Panc1 (cell line): ENCODE measurements around the gene ALDH3A1. TPM values are rescaled to one million over a fixed set of nuclear protein-coding genes. Genes with fewer than 3 reads are reported as not detected.

Source experiments
- ATAC-seq: fragments of 200-7000 bp; cut with Tn5 transposase; 2 replicates; pipeline ENCODE4 v1.9.1; 2020; ENCODE audit warnings: mild to moderate bottlenecking, moderate library complexity
- BruUV-seq: library from RNA; stranded (reverse); fragments of 400-500 nt; replicated peaks from 2 replicates; lab custom pipeline; 2021; lab: Mats Ljungman, UMichigan
- CTCF ChIA-PET: fragments of 300-600 bp; sonication (Branson Sonifier 250); formaldehyde crosslinking; loops from one replicate; lab custom pipeline; 2022; ENCODE audit warnings: antibody characterized with exemption; lab: Charles Lee
- POLR2A ChIA-PET: fragments of 300-600 bp; sonication (Branson Sonifier 250); formaldehyde crosslinking; loops from one replicate; lab custom pipeline; 2022; ENCODE audit warnings: antibody characterized with exemption; lab: Charles Lee
- DNase-seq: peaks from one replicate; pipeline ENCODE4 v3.0.0-alpha.2; 2010; ENCODE audit warnings: low read depth, low spot score
- H3K27ac ChIP-seq: 2 replicates; pipeline ENCODE4 v1.5.1; 2011; ENCODE audit warnings: mild to moderate bottlenecking, low read length, inconsistent platforms
- H3K27me3 ChIP-seq: fragments of 200-500 bp; sonication (Bioruptor generic); 2 replicates; pipeline ENCODE4 v1.6.0; 2014; ENCODE audit warnings: low read length, inconsistent platforms; ENCODE audit not compliant: control insufficient read depth, insufficient read depth
- H3K36me3 ChIP-seq: fragments of 200-500 bp; sonication (Bioruptor generic); 2 replicates; pipeline ENCODE4 v1.5.1; 2014; ENCODE audit warnings: inconsistent platforms, mild to moderate bottlenecking, low read length, moderate library complexity; ENCODE audit not compliant: control insufficient read depth, insufficient read depth
- H3K4me1 ChIP-seq: 2 replicates; pipeline ENCODE4 v1.5.1; 2011; ENCODE audit warnings: inconsistent platforms, mild to moderate bottlenecking, low read length, moderate library complexity; ENCODE audit not compliant: control insufficient read depth, insufficient read depth
- H3K4me3 ChIP-seq, 2 experiments: 2 replicates each; pipeline ENCODE4 v1.5.1; 2011 to 2012; ENCODE audit warnings: low read depth in 2 of 2, low read length in 2 of 2, mild to moderate bottlenecking in 2 of 2, inconsistent platforms in 1 of 2, moderate library complexity in 1 of 2
- H3K9me3 ChIP-seq: fragments of 200-500 bp; sonication (Bioruptor generic); 2 replicates; pipeline ENCODE4 v1.5.1; 2014; ENCODE audit warnings: low read depth, mild to moderate bottlenecking, inconsistent platforms, low read length, moderate library complexity; ENCODE audit not compliant: control insufficient read depth, insufficient read depth
- CTCF ChIP-seq: fragments of 450-650 bp; IDR thresholded peaks from 2 replicates; pipeline ENCODE4 v1.5.1; 2017; ENCODE audit warnings: mild to moderate bottlenecking
- POLR2AphosphoS5 ChIP-seq: IDR thresholded peaks from 2 replicates; pipeline ENCODE4 v1.6.1; 2012; ENCODE audit warnings: mild to moderate bottlenecking, low read depth, low read length, moderate library complexity
- REST ChIP-seq, 2 experiments: IDR thresholded peaks; 2 replicates each; pipeline ENCODE4 v1.6.1; 2011 to 2012; ENCODE audit warnings: low read depth in 2 of 2, control low read depth in 1 of 2, low read length in 1 of 2, mild to moderate bottlenecking in 1 of 2, moderate library complexity in 1 of 2; ENCODE audit not compliant: insufficient read depth in 1 of 2
- SIN3A ChIP-seq: IDR thresholded peaks from 2 replicates; pipeline ENCODE4 v1.6.1; 2012; ENCODE audit warnings: low read depth, mild to moderate bottlenecking, low read length, moderate library complexity, borderline replicate concordance; ENCODE audit not compliant: insufficient read depth
- TCF7L2 ChIP-seq: IDR thresholded peaks from 2 replicates; pipeline ENCODE4 v1.6.1; 2011; ENCODE audit warnings: mild to moderate bottlenecking, low read depth, low read length, inconsistent platforms
- in situ Hi-C: cut with HindIII; loops from 2 replicates; pipeline ENCODE4 v1.10.0; 2016; ENCODE audit warnings: low sequenced_read_pairs, low pct_unique_long_range_greater_than_20kb
- intact Hi-C: fragments of 100-400 bp; cut with micrococcal nuclease; formaldehyde crosslinking; loops from one replicate; pipeline ENCODE4 v1.10.0; 2022; ENCODE audit not compliant: unreplicated experiment
- total RNA-seq: library from RNA; stranded (reverse); gene quantifications from one replicate; pipeline ENCODE4 v1.2.1, GENCODE V29; 2021; ENCODE audit not compliant: unreplicated experiment

Gene ALDH3A1
- total RNA-seq, 1 experiment from 2014 or later = 0.21 TPM

DNA sequence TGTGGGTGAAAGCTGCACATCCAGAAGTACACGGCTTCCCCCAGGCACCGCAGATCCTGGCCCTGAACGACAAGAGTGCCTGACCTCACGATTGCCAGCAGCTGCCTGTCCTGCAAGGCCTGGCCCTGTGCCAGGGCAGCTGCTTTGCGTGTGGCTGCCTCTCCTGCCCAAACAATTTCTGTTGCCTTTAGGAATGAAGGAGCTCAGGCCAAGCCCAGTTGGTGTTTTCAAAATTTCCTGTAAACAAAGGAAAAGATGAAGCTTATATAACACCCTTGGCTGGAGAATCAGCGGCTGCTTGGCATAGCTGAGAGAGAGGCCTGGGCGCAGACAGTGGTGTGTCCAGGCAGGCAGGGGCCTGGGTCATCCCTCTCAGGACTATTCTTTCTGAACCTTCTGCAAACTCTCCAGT, 20.0 kb downstream of the ALDH3A1 start:
- TF ChIP-seq SIN3A (no peak), POLR2AphosphoS5 (no peak), REST (IDR thresholded peaks at IDR 0.05; ENCODE audit: insufficient read depth in 1 of 2, low read depth in 2 of 2, low read length in 1 of 2) (no peak), CTCF (no peak), TCF7L2 (no peak)
- CTCF ChIA-PET = interaction anchor here (0.6 kb wide), 1 partner anchor 106 kb away, joined by 3 read pairs; no protein-coding TSS in a partner anchor
- Histone ChIP-seq H3K36me3 (no peaks in the 10 kb centered on the region), H3K4me1 (no peaks in the 10 kb centered on the region; the same call in 1 of the 2 replicates), H3K27me3 (no peaks in the 10 kb centered on the region), H3K27ac (no peak overlapping the region), H3K9me3 (no peaks in the 10 kb centered on the region), H3K4me3 (no peak overlapping the region)
- intact Hi-C loops (no loop called here), in situ Hi-C loops (no loop called here)
- ATAC-seq (peak; percentile 66; the same call in 1 of the 2 replicates), DNase-seq (no peak)
- no TSS peak for BruUV-seq
- POLR2A ChIA-PET = no interaction called here

DNA sequence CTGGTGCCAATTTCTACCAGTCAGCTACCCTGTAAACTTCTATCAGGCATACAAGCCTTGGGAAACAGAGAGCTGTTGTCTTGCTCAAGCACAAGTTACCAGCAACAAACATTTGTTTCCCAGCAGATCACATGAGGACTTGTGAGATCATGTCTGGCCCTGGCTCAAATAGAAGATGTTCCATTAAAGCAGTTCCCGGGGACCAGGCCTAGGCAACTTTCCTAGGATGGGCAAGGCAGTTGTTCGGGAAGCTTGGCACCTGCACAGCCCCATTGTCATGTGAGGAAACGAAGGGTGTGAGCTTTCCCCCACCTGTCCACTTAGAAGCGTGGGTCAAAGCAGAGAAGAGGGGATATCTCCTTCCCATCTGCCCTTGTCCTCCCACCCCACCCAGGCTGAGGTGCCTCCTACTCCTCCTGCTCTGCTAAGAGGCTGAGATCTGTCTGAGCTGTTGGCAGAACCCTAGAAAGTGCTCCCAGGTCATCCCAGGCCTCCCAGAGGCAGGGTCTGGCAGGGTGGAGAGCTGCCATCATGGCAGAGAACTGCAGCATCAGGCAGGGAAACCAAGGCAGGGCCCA, 20.5 kb downstream of the ALDH3A1 start:
- intact Hi-C loops = no loop called here
- in situ Hi-C loops = no loop called here
- Histone ChIP-seq H3K36me3 (no peaks in the 10 kb centered on the region), H3K4me3 (no peak overlapping the region), H3K27me3 (no peaks in the 10 kb centered on the region), H3K27ac (no peak overlapping the region), H3K9me3 (no peaks in the 10 kb centered on the region), H3K4me1 (no peaks in the 10 kb centered on the region; the same call in 1 of the 2 replicates)
- ChIA-PET POLR2A (no interaction called here), CTCF (interaction anchor here (0.6 to 0.7 kb wide), 2 partner anchors 106 to 161 kb away, joined by 3 read pairs; no protein-coding TSS in a partner anchor)
- no TSS peak for BruUV-seq
- DNase-seq = no peak
- TF ChIP-seq REST (IDR thresholded peaks at IDR 0.05; ENCODE audit: insufficient read depth in 1 of 2, low read depth in 2 of 2, low read length in 1 of 2) (no peak), SIN3A (no peak), TCF7L2 (no peak), POLR2AphosphoS5 (no peak)
- 0 out of 2 replicates have a peak, but pooled peaks have one; percentile 13 for ATAC-seq
